Kidney (tissue), 14 donors: ENCODE data around the gene WNT5B. TPM values are rescaled to one million over a fixed set of nuclear protein-coding genes. Genes with fewer than 3 reads are reported as not detected.
A peak's percentile ranks its signal among the peaks of the same experiment; 100 is the strongest.

ENCODE experiments used
- DNase-seq, 5 donors: peaks; one replicate each; pipeline ENCODE4 v3.0.0-alpha.2; 2013 to 2020
- FAIRE-seq: peaks from 2 replicates; lab custom pipeline; 2012; peaks lifted over from hg19 to GRCh38; lab: Jason Lieb, UNC
- H3K27ac ChIP-seq, 2 donors: one replicate each; pipeline ENCODE4 v1.7.0; 2013; ENCODE audit warnings: low read depth in 2 of 2, low read length in 2 of 2, inconsistent platforms in 1 of 2
- H3K27me3 ChIP-seq: one replicate; pipeline ENCODE4 v1.7.1; 2013; ENCODE audit warnings: low read length, inconsistent platforms; ENCODE audit not compliant: control insufficient read depth, insufficient read depth
- H3K36me3 ChIP-seq, 3 donors: one replicate each; pipeline versions ENCODE4 v1.7.0 to v1.7.1; 2013; ENCODE audit warnings: low read length in 3 of 3, control low read depth in 1 of 3, inconsistent platforms in 1 of 3; ENCODE audit not compliant: insufficient read depth in 3 of 3, control insufficient read depth in 2 of 3
- H3K4me1 ChIP-seq, 3 donors: one replicate each; pipeline versions ENCODE4 v1.7.0 to v1.7.1; 2013; ENCODE audit warnings: low read length in 3 of 3, inconsistent platforms in 1 of 3, low read depth in 1 of 3; ENCODE audit not compliant: control insufficient read depth in 2 of 3, insufficient read depth in 2 of 3
- H3K4me3 ChIP-seq, 3 donors: one replicate each; pipeline versions ENCODE4 v1.7.0 to v1.8.1; 2013; ENCODE audit warnings: low read length in 3 of 3, control low read depth in 1 of 3, inconsistent platforms in 1 of 3
- H3K9ac ChIP-seq, 3 donors: one replicate each; pipeline versions ENCODE4 v1.7.0 to v1.7.1; 2013; ENCODE audit warnings: low read length in 3 of 3, control low read depth in 1 of 3, inconsistent platforms in 1 of 3
- H3K9me3 ChIP-seq, 3 donors: one replicate each; pipeline versions ENCODE4 v1.7.0 to v1.7.1; 2013; ENCODE audit warnings: low read length in 3 of 3, control low read depth in 1 of 3, inconsistent platforms in 1 of 3; ENCODE audit not compliant: control insufficient read depth in 2 of 3, insufficient read depth in 1 of 3
- intact Hi-C: fragments of 100-400 bp; cut with DNase I; formaldehyde crosslinking; loops from one replicate; pipeline ENCODE4 v1.11.1; 2022
- polyA plus RNA-seq: library from polyadenylated mRNA; stranded (reverse); fragments of 350-450 nt; fragmentation: Illumina TruSeq; extraction: RNeasy Lipid Tissue Mini Kit (QIAGEN cat#74804); gene quantifications from one replicate; pipeline ENCODE4 v1.2.3, GENCODE V29; 2014; ENCODE audit warnings: low read depth, low replicate concordance; ENCODE audit not compliant: insufficient read depth
- total RNA-seq: library from RNA; stranded (reverse); fragmentation: NEBNext Ultra II Directional; extraction: Animal tissue kit (Norgen Biotek cat#: 25700); gene quantifications from one replicate; pipeline ENCODE4 v1.2.1, GENCODE V29; 2021
- TF ChIP-seq, protein P1 (sequence below): IDR thresholded peaks from 3 replicates; pipeline ENCODE4 v1.5.1; 2012; ENCODE audit warnings: mild to moderate bottlenecking, moderate library complexity, borderline replicate concordance; ENCODE audit not compliant: insufficient read depth; ENCODE audit errors: extremely low read depth
- donor health status: control.
- donor health status: control.
- donor health status: control.
- donor health status: control.
- donor health status: control.
- donor health status: DM: yes; HTN: yes; CAD: no.
- donor health status: Normal renal cell carcinoma (clear cell type).

The WNT5B gene
- total and polyA plus RNA-seq, 2 donors from 2014 or later = 3.4 to 4.8 TPM

DNA sequence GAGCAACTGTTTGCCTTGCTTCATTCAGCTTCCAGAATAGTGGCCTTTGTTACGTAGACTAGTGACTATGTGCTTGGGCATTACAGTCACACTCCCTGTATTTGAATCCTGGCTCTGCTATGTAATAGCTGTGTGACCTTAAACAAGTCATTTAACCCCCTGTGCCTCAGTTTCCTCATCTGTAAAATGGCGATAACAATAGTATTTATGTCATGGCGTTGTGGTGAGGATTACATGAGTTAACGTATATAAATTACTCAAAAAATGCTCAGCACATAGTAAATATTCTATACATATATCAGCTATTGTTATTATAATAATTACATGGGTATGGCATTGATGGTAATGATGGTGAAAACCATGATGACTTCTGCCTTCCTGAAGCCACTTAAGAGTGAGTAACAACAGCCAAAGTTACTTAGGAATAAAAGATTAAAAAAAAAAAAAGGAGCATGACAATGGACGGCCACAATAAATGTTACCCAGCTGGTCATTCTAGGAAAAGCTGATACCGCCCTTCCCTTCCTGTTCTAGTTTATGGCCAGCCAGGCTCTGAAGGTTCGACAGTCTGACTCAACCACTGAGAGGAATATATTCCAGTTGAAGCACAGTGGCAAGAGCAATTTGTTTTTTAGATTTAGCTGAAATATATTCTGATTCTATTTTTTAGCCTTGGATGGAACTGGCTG, 51.9 kb downstream of the WNT5B start:
- Histone ChIP-seq H3K9ac (no peak overlapping the region), H3K9me3 (no peaks in the 10 kb centered on the region), H3K4me1 (no peaks in the 10 kb centered on the region), H3K27me3 (no peaks in the 10 kb centered on the region), H3K36me3 (no peaks in the 10 kb centered on the region), H3K27ac (peak overlapping the region in 1 of 2 donors; percentile 47), H3K4me3 (no peak overlapping the region)
- TF ChIP-seq, protein P1, sequence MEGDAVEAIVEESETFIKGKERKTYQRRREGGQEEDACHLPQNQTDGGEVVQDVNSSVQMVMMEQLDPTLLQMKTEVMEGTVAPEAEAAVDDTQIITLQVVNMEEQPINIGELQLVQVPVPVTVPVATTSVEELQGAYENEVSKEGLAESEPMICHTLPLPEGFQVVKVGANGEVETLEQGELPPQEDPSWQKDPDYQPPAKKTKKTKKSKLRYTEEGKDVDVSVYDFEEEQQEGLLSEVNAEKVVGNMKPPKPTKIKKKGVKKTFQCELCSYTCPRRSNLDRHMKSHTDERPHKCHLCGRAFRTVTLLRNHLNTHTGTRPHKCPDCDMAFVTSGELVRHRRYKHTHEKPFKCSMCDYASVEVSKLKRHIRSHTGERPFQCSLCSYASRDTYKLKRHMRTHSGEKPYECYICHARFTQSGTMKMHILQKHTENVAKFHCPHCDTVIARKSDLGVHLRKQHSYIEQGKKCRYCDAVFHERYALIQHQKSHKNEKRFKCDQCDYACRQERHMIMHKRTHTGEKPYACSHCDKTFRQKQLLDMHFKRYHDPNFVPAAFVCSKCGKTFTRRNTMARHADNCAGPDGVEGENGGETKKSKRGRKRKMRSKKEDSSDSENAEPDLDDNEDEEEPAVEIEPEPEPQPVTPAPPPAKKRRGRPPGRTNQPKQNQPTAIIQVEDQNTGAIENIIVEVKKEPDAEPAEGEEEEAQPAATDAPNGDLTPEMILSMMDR = no peak
- no peak for FAIRE-seq
- no peak for DNase-seq
- intact Hi-C loops = no loop called here

DNA sequence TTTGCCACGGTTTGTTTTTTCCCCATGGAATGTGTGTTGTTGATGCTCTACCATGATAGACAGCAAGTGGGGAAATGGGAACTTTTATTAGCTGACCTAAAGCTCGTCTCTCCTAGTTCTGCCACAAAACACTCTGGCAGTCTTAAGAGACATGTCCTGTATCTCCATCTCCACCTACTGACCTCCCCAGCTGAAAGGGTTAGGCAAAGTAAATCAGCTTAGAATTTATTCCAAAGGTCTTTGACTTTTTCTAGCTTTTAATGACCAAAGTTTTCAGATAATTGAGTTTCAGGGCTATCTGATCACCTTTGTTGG, 52.4 kb downstream of the WNT5B start:
- Histone ChIP-seq H3K9ac (no peak overlapping the region), H3K4me3 (no peak overlapping the region), H3K27ac (peak overlapping the region in 1 of 2 donors; percentile 47), H3K4me1 (no peaks in the 10 kb centered on the region), H3K36me3 (no peaks in the 10 kb centered on the region), H3K9me3 (no peaks in the 10 kb centered on the region), H3K27me3 (no peaks in the 10 kb centered on the region)
- FAIRE-seq (no peak), DNase-seq (no peak)
- intact Hi-C loops = no loop called here
- TF ChIP-seq, protein P1 = no peak

DNA sequence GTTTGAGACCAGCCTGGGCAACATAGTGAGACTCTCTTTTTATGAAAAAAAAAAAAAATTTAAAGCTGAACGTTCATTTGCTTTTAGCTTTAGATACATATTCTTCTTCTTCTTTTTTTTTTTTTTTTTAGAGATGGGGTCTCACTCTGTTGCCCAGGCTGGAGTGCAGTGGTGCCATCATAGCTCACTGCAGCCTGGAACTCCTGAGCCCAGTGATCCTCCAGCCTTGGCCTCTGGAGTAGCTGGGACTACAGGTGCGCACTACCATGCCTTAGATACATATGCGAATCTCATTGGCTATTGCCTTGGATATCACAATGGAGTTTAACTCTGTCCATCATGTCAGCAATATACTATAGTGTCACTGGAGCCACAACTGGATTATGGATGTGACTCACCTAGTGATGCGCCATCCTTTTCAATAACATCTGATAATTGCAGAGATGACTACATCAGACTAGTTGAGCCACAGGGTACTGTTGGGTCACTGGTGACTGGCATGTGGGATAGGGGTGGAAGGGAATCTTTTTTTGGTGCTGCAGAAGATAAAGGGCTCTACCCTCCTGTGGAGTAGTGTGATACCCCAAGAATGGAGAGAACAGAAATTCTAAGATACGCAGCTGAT, 59.2 kb downstream of the WNT5B start:
- H3K4me1 ChIP-seq = peaks cover 0 to 2% (median 0%) of the 10 kb centered on the region in 3 donors
- H3K4me3 ChIP-seq = no peak overlapping the region
- H3K9ac ChIP-seq = no peak overlapping the region
- intact Hi-C loops = no loop called here
- no peaks in the 10 kb centered on the region for H3K27me3 ChIP-seq
- TF ChIP-seq, protein P1 = no peak
- FAIRE-seq = no peak
- no peaks in the 10 kb centered on the region for H3K36me3 ChIP-seq
- H3K9me3 ChIP-seq = no peaks in the 10 kb centered on the region
- H3K27ac ChIP-seq = no peak overlapping the region
- no peak for DNase-seq
